Endothelial cell of umbilical vein (primary cell): ENCODE data around the gene GGT7. TPM values are rescaled to one million over a fixed set of nuclear protein-coding genes. Genes with fewer than 3 reads are reported as not detected.

Source experiments
- BruUV-seq: library from RNA; stranded (reverse); fragments of 400-500 nt; replicated peaks from 2 replicates; lab custom pipeline; 2021; lab: Mats Ljungman, UMichigan
- CTCF ChIA-PET: fragments of 300-600, 350-600 bp; sonication (Branson Sonifier 250); formaldehyde crosslinking; loops from one replicate; lab custom pipeline; 2021; ENCODE audit warnings: antibody characterized with exemption, inconsistent platforms; lab: Charles Lee
- POLR2A ChIA-PET: fragments of 300-600, 350-600 bp; sonication (Branson Sonifier 250); formaldehyde crosslinking; loops from one replicate; lab custom pipeline; 2021; ENCODE audit warnings: antibody characterized with exemption, inconsistent platforms; lab: Charles Lee
- DNase-seq: peaks from one replicate; pipeline ENCODE4 v3.0.0-alpha.2; 2011; ENCODE audit warnings: low read depth, low spot score
- FAIRE-seq: peaks from 2 replicates; lab custom pipeline; 2011; peaks lifted over from hg19 to GRCh38; lab: Jason Lieb, UNC
- H2AFZ ChIP-seq: 2 replicates; pipeline ENCODE4 v1.6.0; 2012; ENCODE audit warnings: low read depth, low read length, control low read depth, inconsistent platforms
- H3K27ac ChIP-seq: 2 replicates; pipeline ENCODE4 v1.5.1; 2011; ENCODE audit warnings: low read depth, mild to moderate bottlenecking, control low read depth, low read length, moderate library complexity; ENCODE audit not compliant: insufficient read depth
- H3K27me3 ChIP-seq, 2 experiments: 2 replicates each; pipeline versions ENCODE4 v1.6.0 to v1.6.1; 2011; ENCODE audit warnings: low read length in 2 of 2, mixed read lengths in 1 of 2; ENCODE audit not compliant: control insufficient read depth in 2 of 2, insufficient read depth in 2 of 2
- H3K36me3 ChIP-seq, 2 experiments: 2 replicates in 1 of 2; 3 replicates in 1 of 2; pipeline ENCODE4 v1.5.1; 2011; ENCODE audit warnings: low read length in 2 of 2, mild to moderate bottlenecking in 1 of 2, moderate library complexity in 1 of 2; ENCODE audit not compliant: control insufficient read depth in 2 of 2, insufficient read depth in 2 of 2; ENCODE audit errors: extremely low read depth in 1 of 2
- H3K4me1 ChIP-seq: 3 replicates; pipeline ENCODE4 v1.5.1; 2011; ENCODE audit warnings: mild to moderate bottlenecking, low read length; ENCODE audit not compliant: control insufficient read depth, insufficient read depth; ENCODE audit errors: extremely low read depth
- H3K4me2 ChIP-seq: 2 replicates; pipeline ENCODE4 v1.6.1; 2011; ENCODE audit warnings: low read length, control low read depth, mixed read lengths; ENCODE audit not compliant: insufficient read depth
- H3K4me3 ChIP-seq, 3 experiments: fragments of 200-600 bp in 1 of 3; sonication (generic), shearing (Covaris generic) in 1 of 3; replicated peaks in 1 of 3; 2 replicates each; pipeline ENCODE4 v1.5.1; 2011 to 2016; ENCODE audit warnings: control low read depth in 3 of 3, low read length in 3 of 3, mild to moderate bottlenecking in 2 of 3, inconsistent platforms in 1 of 3, low read depth in 1 of 3, moderate library complexity in 1 of 3; ENCODE audit not compliant: insufficient read depth in 1 of 3
- H3K79me2 ChIP-seq: 2 replicates; pipeline ENCODE4 v1.6.0; 2012; ENCODE audit warnings: low read length, inconsistent platforms; ENCODE audit not compliant: control insufficient read depth, insufficient read depth
- H3K9ac ChIP-seq: replicated peaks from 2 replicates; pipeline ENCODE3; 2011; ENCODE audit warnings: low read length, control low read depth; ENCODE audit not compliant: insufficient read depth; ENCODE audit errors: extremely low read depth
- H3K9me1 ChIP-seq: replicated peaks from 3 replicates; pipeline ENCODE4 v1.6.0; 2011; ENCODE audit warnings: mild to moderate bottlenecking, low read length; ENCODE audit not compliant: control insufficient read depth, insufficient read depth; ENCODE audit errors: extremely low read depth
- H3K9me3 ChIP-seq: replicated peaks from 2 replicates; pipeline ENCODE4 v1.5.1; 2012; ENCODE audit warnings: low read length, inconsistent platforms; ENCODE audit not compliant: control insufficient read depth, insufficient read depth
- H4K20me1 ChIP-seq: replicated peaks from 2 replicates; pipeline ENCODE3; 2011; ENCODE audit warnings: mild to moderate bottlenecking, low read length; ENCODE audit not compliant: control insufficient read depth, insufficient read depth; ENCODE audit errors: extremely low read depth
- CTCF ChIP-seq, 2 donors: IDR thresholded peaks; 1 replicate in 1 of 2; 2 replicates in 1 of 2; pipeline ENCODE4 v1.5.1; 2011; ENCODE audit warnings: low read length in 2 of 2, mild to moderate bottlenecking in 2 of 2, moderate library complexity in 2 of 2, control low read depth in 1 of 2, inconsistent platforms in 1 of 2, low read depth in 1 of 2; ENCODE audit not compliant: insufficient read depth in 1 of 2; ENCODE audit errors: extremely low read depth in 1 of 2
- EZH2 ChIP-seq: IDR thresholded peaks from 2 replicates; pipeline ENCODE4 v1.6.1; 2012; ENCODE audit warnings: borderline replicate concordance, low read depth, mild to moderate bottlenecking, moderate library complexity, low read length, inconsistent platforms; ENCODE audit not compliant: severe bottlenecking
- FOS ChIP-seq: IDR thresholded peaks from 2 replicates; pipeline ENCODE4 v1.6.1; 2011; ENCODE audit warnings: mild to moderate bottlenecking, low read length, moderate library complexity, borderline replicate concordance; ENCODE audit not compliant: insufficient read depth
- GATA2 ChIP-seq: IDR thresholded peaks from 2 replicates; pipeline ENCODE4 v1.7.0; 2011; ENCODE audit warnings: low read depth, mild to moderate bottlenecking, moderate library complexity, mixed read lengths, low read length; ENCODE audit not compliant: insufficient read length, insufficient read depth
- JUN ChIP-seq: IDR thresholded peaks from 2 replicates; pipeline ENCODE4 v1.6.1; 2011; ENCODE audit warnings: borderline replicate concordance, low read depth; ENCODE audit not compliant: insufficient read length, insufficient read depth
- MAX ChIP-seq: IDR thresholded peaks from 2 replicates; pipeline ENCODE4 v1.6.1; 2011; ENCODE audit not compliant: insufficient read depth, insufficient read length
- MYC ChIP-seq: IDR thresholded peaks from one replicate; pipeline ENCODE4 v1.6.1; 2011; ENCODE audit warnings: mild to moderate bottlenecking, low read depth, low read length
- POLR2A ChIP-seq: IDR thresholded peaks from 2 replicates; pipeline ENCODE4 v1.6.1; 2012; ENCODE audit warnings: low read depth, mild to moderate bottlenecking, control low read depth, low read length
- POLR2AphosphoS5 ChIP-seq: IDR thresholded peaks from 2 replicates; pipeline ENCODE4 v1.6.1; 2012; ENCODE audit warnings: low read depth, mild to moderate bottlenecking, control low read depth, low read length, moderate library complexity; ENCODE audit not compliant: insufficient read depth
- dilution Hi-C: fragments of 300-500 bp; cut with MboI; formaldehyde crosslinking; loops from one replicate; pipeline ENCODE4 v1.15.0; 2019; ENCODE audit warnings: low sequenced_read_pairs; ENCODE audit not compliant: extremely low pct_ligation_motif_present
- intact Hi-C: fragments of 100-400 bp; cut with micrococcal nuclease; formaldehyde crosslinking; loops from one replicate; pipeline ENCODE4 v1.10.0; 2022
- polyA plus RNA-seq, 4 experiments: library from polyadenylated mRNA; depleted of rRNA in 3 of 4; stranded (reverse) in 3 of 4; unstranded in 1 of 4; fragments of >200 nt; gene quantifications; 2 replicates each; pipeline versions ENCODE4 v1.2.1 to v1.2.3, GENCODE V29; 2011 to 2012; ENCODE audit warnings: missing spikeins in 1 of 4
- total RNA-seq: library from RNA; stranded (reverse); gene quantifications from 2 replicates; pipeline ENCODE4 v1.2.3, GENCODE V29; 2021

GGT7 gene
- total and polyA plus RNA-seq, 2 donors (not counting 3 experiments of a cell fraction or from before 2014, with no cell fraction given): 4.1 to 5.0 TPM

- Histone ChIP-seq H3K9me3 (no peaks in the 10 kb centered on the region), H3K36me3 (no peaks in the 10 kb centered on the region), H3K27me3 (peaks cover 0 to 2% of the 10 kb centered on the region in 2 experiments), H3K9me1 (no peaks in the 10 kb centered on the region), H3K27ac (no peak overlapping the region), H3K4me2 (no peak overlapping the region), H3K4me3 (no peak overlapping the region), H4K20me1 (no peaks in the 10 kb centered on the region), H3K79me2 (no peaks in the 10 kb centered on the region), H3K9ac (no peak overlapping the region), H2AFZ (no peak overlapping the region), H3K4me1 (no peaks in the 10 kb centered on the region)
- DNase-seq (no peak), FAIRE-seq (no peak)
- ChIA-PET CTCF (interaction anchor here (0.6 to 1.5 kb wide), 2 partner anchors 17 to 411 kb away, joined by 3 read pairs; no protein-coding TSS in a partner anchor), POLR2A (no interaction called here)
- dilution Hi-C loops: no loop called here
- intact Hi-C loops: no loop called here
- TF ChIP-seq POLR2AphosphoS5: no peak
- no peak for TF ChIP-seq MAX
- no peak for TF ChIP-seq EZH2
- no peak for TF ChIP-seq CTCF (IDR thresholded peaks at IDR 0.05; ENCODE audit: extremely low read depth in 1 of 2, insufficient read depth in 1 of 2, low read depth in 1 of 2, low read length in 2 of 2)
- no peak for TF ChIP-seq GATA2
- TF ChIP-seq POLR2A: no peak
- no peak for TF ChIP-seq FOS
- TF ChIP-seq MYC: no peak
- no peak for TF ChIP-seq JUN
- BruUV-seq: no TSS peak
These were observed 20.4 kb downstream of the GGT7 start for GRCh38 chr20:34852298-34852697.
